Stimulated activated CD4-positive, alpha-beta T cell treated with anti-CD3 and anti-CD28 coated beads, TNF-alpha, amount 100 ng/mL, for 24 hours (primary cell): Measurements from ENCODE around the gene TTYH3.
"Not testable (repeated sequence)": the region's sequence is repeated elsewhere in the genome, so short reads cannot be mapped to it uniquely, and the experiment has no call there.

Experiments
- DNase-seq, 3 experiments: peaks; one replicate each; pipeline ENCODE4 v3.0.0-alpha.2; 2020; ENCODE audit warnings: low read depth in 3 of 3

Gene TTYH3

GRCh38 chr7:2602406-2603043, 29.3 kb upstream of the TTYH3 start:
- DNase-seq: no peak

GRCh38 chr7:2603044-2603965, 28.5 kb upstream of the TTYH3 start:
- DNase-seq: no peak

- no peak for DNase-seq
Measured at GRCh38 chr7:2604608-2605174, 27.1 kb upstream of the TTYH3 start.

GRCh38 chr7:2605608-2606538, 25.9 kb upstream of the TTYH3 start:
- DNase-seq: no peak

- DNase-seq: no peak
Measured at GRCh38 chr7:2606539-2606936, 25.2 kb upstream of the TTYH3 start.

GRCh38 chr7:2607122-2607922, 24.5 kb upstream of the TTYH3 start:
- no peak for DNase-seq

GRCh38 chr7:2607923-2608904, 23.6 kb upstream of the TTYH3 start:
- DNase-seq: no peak

GRCh38 chr7:2608921-2609411, 22.8 kb upstream of the TTYH3 start:
- no peak for DNase-seq

GRCh38 chr7:2609646-2610045, 22.1 kb upstream of the TTYH3 start:
- not testable (repeated sequence) for DNase-seq

- DNase-seq: no peak
Measured at GRCh38 chr7:2610466-2610865, 21.3 kb upstream of the TTYH3 start.

- no peak for DNase-seq
Measured at GRCh38 chr7:2610898-2611297, 20.9 kb upstream of the TTYH3 start.

- no peak for DNase-seq
Measured at GRCh38 chr7:2611401-2611800, 20.4 kb upstream of the TTYH3 start.

- no peak for DNase-seq
Measured at GRCh38 chr7:2611922-2612321, 19.9 kb upstream of the TTYH3 start.

- peak in 1 of 3 experiments; percentile 11 for DNase-seq
Measured at GRCh38 chr7:2612445-2613097, 19.2 kb upstream of the TTYH3 start.

- DNase-seq: no peak
Measured at GRCh38 chr7:2613098-2613930, 18.5 kb upstream of the TTYH3 start.

GRCh38 chr7:2613931-2614600, 17.7 kb upstream of the TTYH3 start:
- no peak for DNase-seq

GRCh38 chr7:2614631-2615330, 17.0 kb upstream of the TTYH3 start:
- DNase-seq: no peak
